ENCODE results near the gene HACE1.

HACE1 gene

DNA sequence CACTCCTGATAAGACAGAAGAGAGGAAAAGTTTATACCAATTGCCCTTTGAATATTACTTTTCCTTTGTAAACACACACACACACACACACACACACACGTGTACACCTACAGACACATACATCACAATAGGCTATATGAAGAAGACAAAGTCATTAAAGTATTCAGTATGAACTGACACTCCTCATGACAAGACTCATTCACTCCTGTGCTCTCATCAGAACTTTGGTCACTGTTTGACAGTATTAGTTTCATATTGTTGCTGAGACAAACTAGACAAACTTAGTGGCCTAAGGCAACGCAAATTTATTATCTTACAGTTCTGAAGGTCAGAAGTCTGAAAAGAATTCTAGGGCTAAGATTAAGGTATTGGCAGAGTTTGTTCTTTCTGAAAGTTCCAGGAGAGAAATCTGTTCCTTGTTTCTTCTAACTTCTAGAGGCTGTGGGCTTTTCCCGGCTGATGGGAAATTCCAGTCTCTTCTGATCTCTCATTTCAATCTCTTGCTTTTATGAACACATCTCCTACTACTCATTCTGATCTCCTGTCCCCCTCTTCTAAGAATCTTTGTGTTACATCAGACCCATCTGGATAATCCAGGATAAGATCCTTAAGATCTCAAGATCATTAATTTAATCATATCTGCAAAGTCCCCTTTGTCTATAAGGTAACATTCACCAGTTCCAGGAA lies 171.3 kb downstream of the HACE1 start:
- DNase-seq (ENCODE audit: low spot score) = no peak

DNA sequence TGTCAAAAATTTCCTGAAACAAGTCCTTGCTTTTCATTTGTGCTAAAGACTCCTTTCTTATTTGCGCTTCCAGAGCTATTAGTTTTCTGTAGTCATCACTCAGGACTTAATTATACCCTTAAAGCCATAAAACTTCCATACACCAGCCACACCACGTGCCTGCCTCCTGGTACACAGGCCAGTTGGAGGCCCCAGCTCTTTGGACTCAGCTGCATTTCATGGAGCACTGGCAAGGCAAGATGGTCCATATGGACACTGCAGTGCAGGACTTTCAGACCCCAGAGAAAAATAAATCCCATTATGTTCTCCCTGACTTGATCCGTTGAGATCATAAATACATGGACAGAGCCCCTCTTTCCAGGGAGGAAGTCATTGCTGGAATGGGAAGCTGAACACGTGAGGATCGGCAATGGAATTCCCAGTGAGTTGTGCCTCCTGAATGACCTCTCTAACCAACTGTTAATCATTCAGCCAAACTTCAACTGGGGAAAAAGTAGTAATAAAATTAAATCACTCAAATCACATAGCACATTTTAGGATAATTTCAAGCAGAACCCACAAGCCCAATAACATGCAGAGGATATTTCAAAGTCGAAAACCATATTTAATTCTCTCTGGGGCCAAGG lies 173.1 kb downstream of the HACE1 start:
- DNase-seq (ENCODE audit: low spot score) = no peak

DNA sequence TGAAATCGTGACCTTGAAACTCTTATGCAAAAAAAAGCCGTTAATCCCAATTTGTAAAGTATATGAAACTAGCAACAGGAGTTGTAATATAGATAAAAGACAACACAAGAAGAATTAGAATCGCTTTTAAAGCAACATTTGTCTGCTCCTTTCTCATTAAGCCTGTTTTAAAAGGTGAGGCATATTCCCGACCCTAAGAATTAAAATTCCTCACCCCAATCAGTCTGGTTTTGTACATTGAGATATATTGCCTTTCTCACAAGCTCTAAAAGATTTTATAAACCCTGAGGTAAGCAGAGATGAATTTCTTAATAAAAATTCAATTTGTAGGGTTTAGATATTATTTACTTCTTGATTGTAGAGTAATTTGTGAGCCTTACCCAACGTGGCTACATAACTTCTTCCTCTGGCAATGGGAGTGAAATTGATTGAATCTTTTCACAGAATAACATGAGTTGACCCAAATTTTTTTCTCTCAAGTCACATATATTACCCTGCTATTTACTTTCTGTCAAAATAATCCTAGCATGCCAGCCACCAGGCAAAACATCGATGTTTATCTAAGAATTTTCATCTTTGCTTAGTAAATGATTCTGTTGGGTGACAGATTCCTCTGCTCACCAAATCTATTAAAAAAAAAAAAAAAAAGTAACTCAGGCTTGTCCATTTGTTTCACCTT lies 173.7 kb downstream of the HACE1 start:
- no peak for DNase-seq (ENCODE audit: low spot score)

DNA sequence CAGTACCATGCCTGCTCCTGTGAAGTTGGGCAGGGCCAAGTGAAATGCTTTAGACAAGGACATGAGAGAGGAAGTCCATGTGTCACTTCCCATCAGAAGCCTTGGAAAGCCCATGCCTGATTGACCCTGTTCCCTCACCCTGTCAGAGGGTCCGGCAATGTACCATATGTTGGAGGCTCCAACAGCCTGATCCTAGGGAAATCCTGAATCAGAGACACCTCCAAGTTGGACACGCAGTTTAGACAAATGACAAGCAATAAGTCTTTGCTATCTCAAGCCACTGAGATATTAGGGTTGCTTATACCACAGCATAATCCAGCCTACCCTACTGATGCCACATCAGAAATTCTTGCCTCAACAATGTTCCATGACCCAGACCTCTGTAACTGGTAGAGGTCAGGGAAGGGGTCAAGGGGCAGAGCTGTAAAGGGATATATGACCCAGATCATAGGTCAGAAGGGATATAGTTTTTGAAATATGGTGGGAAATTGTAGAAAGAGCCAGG lies 174.8 kb downstream of the HACE1 start:
- no peak for DNase-seq (ENCODE audit: low spot score)

DNA sequence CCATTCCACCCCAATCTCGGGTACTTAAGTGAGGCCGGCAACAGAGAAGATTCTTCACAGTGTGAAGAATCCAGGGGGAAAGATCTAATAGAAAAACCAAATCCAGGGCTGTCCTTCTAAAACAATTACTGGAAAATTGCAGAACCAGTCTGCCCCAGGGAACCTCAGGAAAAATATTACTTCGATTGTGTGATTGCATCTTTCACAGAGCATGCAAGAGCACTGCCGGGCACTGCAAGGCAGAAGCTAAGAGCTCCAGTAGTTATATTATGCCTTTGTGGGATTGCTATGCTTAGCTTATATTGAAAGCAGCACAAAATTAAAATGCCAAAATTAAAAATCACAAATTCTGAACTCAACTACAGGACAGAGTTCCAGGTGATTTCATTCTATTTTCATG lies 175.9 kb downstream of the HACE1 start:
- no peak for DNase-seq (ENCODE audit: low spot score)

DNA sequence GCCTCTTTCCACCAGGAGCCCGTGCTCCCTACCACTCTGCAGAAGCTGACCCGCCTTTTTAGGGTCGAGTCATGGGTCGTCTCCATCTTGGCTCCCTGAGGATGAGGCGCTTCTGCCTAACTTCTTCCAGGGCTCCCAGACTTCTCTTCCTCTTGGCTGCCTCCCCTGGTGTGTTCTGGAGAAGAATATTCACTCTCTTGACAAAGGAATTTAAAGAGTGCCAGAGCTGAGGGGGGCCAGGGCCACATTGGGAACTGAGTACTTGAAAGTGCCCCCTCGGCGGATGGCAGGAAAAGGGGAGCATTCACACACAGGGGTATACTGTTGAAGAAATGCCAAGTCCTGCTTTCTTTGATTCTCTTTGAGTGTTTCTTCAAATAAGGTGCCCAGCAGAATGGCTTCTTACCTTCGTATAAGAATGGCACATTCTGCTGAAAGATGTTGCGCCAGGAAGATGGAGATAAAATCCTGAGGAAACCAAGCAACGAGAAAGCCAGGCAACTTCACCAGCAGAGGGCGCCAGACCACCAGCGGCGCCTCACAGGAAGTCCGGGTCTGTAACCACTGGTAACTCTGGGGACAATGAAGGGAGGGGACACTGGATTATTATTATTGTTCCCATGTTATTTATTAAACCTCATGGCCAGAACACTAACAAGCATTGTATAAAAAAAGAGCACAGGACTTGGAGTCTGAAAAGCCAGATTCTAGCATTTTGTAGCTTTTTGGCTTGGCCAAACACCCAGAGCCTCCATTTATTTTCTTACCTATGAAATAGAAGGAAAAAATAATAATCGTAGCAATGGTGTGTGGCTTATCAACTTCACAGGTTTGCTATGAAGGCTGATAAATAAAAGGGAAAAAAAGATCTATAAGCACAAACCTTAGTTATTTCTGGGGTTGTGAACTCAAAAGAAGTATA lies 176.7 kb downstream of the HACE1 start:
- DNase-seq (ENCODE audit: low spot score) = peak; percentile 59

DNA sequence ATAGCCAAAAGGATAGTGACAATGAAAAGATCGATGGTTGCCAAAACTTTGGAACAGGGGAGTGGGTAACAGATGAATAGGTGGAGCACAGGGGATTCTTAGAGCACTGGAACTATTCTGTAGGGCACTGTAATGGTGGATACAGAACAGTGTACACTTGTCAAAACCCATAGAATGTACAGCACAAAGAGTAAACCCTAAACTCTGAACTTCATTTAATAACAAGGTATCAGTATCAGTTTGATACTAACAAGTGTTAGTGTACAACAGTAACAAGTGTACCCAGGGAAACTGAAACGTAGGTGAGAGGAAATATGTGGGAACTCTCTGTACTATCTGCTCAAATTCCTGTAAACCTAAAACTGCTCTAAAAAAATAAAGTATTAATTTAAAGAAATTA lies 179.2 kb downstream of the HACE1 start:
- no peak for DNase-seq (ENCODE audit: low spot score)

DNA sequence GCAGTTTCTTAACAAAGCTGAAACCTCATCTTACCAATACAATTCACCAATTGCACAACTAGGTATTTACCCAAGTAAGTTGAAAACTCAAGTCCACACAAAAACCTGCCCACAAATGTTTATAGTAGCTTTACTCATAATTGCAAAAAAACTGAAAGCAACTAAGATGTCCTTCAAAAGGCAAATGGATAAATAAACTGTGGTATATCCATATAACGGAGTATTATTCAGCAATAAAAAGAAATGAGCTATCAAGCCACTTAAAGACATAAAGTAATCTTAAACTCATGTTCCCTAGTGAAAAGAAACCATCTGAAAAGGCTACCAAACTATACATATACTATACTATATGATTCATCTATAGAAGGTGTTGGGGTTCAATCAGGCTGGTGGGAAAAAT lies 179.7 kb downstream of the HACE1 start:
- DNase-seq (ENCODE audit: low spot score) = no peak

Data from RKO (cell line).